ENCODE results near the gene FNBP1.
"Not testable (repeated sequence)": the region's sequence is repeated elsewhere in the genome, so short reads cannot be mapped to it uniquely, and the experiment has no call there.

FNBP1 gene

GRCh38 chr9:130017076-130017475 lies 25.9 kb downstream of the FNBP1 start:
- TF ChIP-seq Cebpa-rat (IDR thresholded peaks at IDR 0.05), result no peak
- Histone ChIP-seq H3K27ac (no peak overlapping the region), H3K4me3 (no peak overlapping the region), H3K4me2 (no peak overlapping the region), H3K9me3 (replicated peaks in 1 of 11) (peaks cover 8 to 17% (median 12%) of the 10 kb centered on the region in 11 experiments), H4K20me1 (peaks cover 0 to 98% (median 0%) of the 10 kb centered on the region in 11 experiments; a peak in 7 of 22 replicates), H3K36me3 (peaks cover 0 to 61% (median 6%) of the 10 kb centered on the region in 11 experiments; a peak in 10 of 22 replicates), H3K4me1 (peaks cover 0 to 26% (median 0%) of the 10 kb centered on the region in 10 experiments; a peak in 6 of 20 replicates), H3K27me3 (no peaks in the 10 kb centered on the region), H3K9ac (no peak overlapping the region)

GRCh38 chr9:130015353-130016019 lies 27.5 kb downstream of the FNBP1 start:
- no peak for TF ChIP-seq Cebpa-rat (IDR thresholded peaks at IDR 0.05)
- Histone ChIP-seq H3K36me3 (peaks cover 0 to 56% (median 6%) of the 10 kb centered on the region in 11 experiments; a peak in 10 of 22 replicates), H3K4me3 (no peak overlapping the region), H4K20me1 (peaks cover 0 to 98% (median 0%) of the 10 kb centered on the region in 11 experiments; a peak in 6 of 22 replicates), H3K27ac (no peak overlapping the region), H3K4me2 (no peak overlapping the region), H3K4me1 (peaks cover 0 to 19% (median 0%) of the 10 kb centered on the region in 10 experiments; a peak in 4 of 20 replicates), H3K9me3 (replicated peaks in 1 of 11) (peaks cover 8 to 24% (median 13%) of the 10 kb centered on the region in 11 experiments), H3K27me3 (no peaks in the 10 kb centered on the region), H3K9ac (no peak overlapping the region)

- peaks cover 0 to 98% (median 0%) of the 10 kb centered on the region in 11 experiments; a peak in 6 of 22 replicates for H4K20me1 ChIP-seq
These were observed 29.7 kb downstream of the FNBP1 start for GRCh38 chr9:130013326-130013725.

GRCh38 chr9:130010151-130010988 lies 32.6 kb downstream of the FNBP1 start:
- H3K36me3 ChIP-seq, result peaks cover 0 to 13% (median 0%) of the 10 kb centered on the region in 11 experiments; a peak in 4 of 22 replicates
- no peak for TF ChIP-seq Cebpa-rat (IDR thresholded peaks at IDR 0.05)
- H4K20me1 ChIP-seq, result peaks cover 0 to 100% (median 0%) of the 10 kb centered on the region in 11 experiments; a peak in 7 of 22 replicates
- peaks cover 0 to 9% (median 3%) of the 10 kb centered on the region in 11 experiments; a peak in 8 of 22 replicates for H3K9me3 ChIP-seq (replicated peaks in 1 of 11)
- no peak overlapping the region for H3K27ac ChIP-seq
- no peak overlapping the region for H3K4me3 ChIP-seq
- H3K4me1 ChIP-seq, result peaks cover 0 to 43% (median 6%) of the 10 kb centered on the region in 10 experiments; a peak in 9 of 20 replicates
- peak overlapping the region in 1 of 11 experiments; percentile 8; a peak in 1 of 22 replicates for H3K4me2 ChIP-seq
- no peaks in the 10 kb centered on the region for H3K27me3 ChIP-seq
- no peak overlapping the region for H3K9ac ChIP-seq

More at GRCh38 chr9:130013326-130013725, 29.7 kb downstream of the FNBP1 start:
- Histone ChIP-seq H3K4me3 (no peak overlapping the region), H3K9ac (no peak overlapping the region), H3K9me3 (replicated peaks in 1 of 11) (peaks cover 8 to 24% (median 13%) of the 10 kb centered on the region in 11 experiments), H3K4me1 (peaks cover 0 to 30% (median 0%) of the 10 kb centered on the region in 10 experiments; a peak in 4 of 20 replicates), H3K4me2 (no peak overlapping the region), H3K36me3 (peaks cover 0 to 37% (median 6%) of the 10 kb centered on the region in 11 experiments; a peak in 10 of 22 replicates), H3K27me3 (no peaks in the 10 kb centered on the region), H3K27ac (no peak overlapping the region)
- no peak for TF ChIP-seq Cebpa-rat (IDR thresholded peaks at IDR 0.05)

GRCh38 chr9:130009546-130009945 lies 33.4 kb downstream of the FNBP1 start:
- peaks cover 0 to 100% (median 0%) of the 10 kb centered on the region in 11 experiments; a peak in 7 of 22 replicates for H4K20me1 ChIP-seq
- H3K4me3 ChIP-seq; H3K27me3 ChIP-seq; H3K36me3 ChIP-seq; H3K9ac ChIP-seq; H3K27ac ChIP-seq; H3K9me3 ChIP-seq (replicated peaks in 1 of 11); H3K4me2 ChIP-seq: not testable (repeated sequence)
- H3K4me1 ChIP-seq, result peaks cover 0 to 43% (median 6%) of the 10 kb centered on the region in 10 experiments; a peak in 9 of 20 replicates

- Histone ChIP-seq H3K9ac (no peak overlapping the region), H3K4me1 (peaks cover 0 to 43% (median 6%) of the 10 kb centered on the region in 10 experiments; a peak in 9 of 20 replicates), H3K36me3 (peaks cover 0 to 12% (median 0%) of the 10 kb centered on the region in 11 experiments; a peak in 4 of 22 replicates), H3K27me3 (no peaks in the 10 kb centered on the region), H3K4me2 (no peak overlapping the region), H3K4me3 (no peak overlapping the region), H3K9me3 (replicated peaks in 1 of 11) (peaks cover 0 to 9% (median 3%) of the 10 kb centered on the region in 11 experiments; a peak in 7 of 22 replicates), H4K20me1 (peaks cover 0 to 100% (median 0%) of the 10 kb centered on the region in 11 experiments; a peak in 7 of 22 replicates), H3K27ac (no peak overlapping the region)
- no peak for TF ChIP-seq Cebpa-rat (IDR thresholded peaks at IDR 0.05)
These were observed 34.5 kb downstream of the FNBP1 start for GRCh38 chr9:130008538-130008937.

GRCh38 chr9:130006952-130007351 lies 36.0 kb downstream of the FNBP1 start:
- H3K4me3 ChIP-seq; H3K9ac ChIP-seq; H3K27ac ChIP-seq; H3K9me3 ChIP-seq (replicated peaks in 1 of 11); H3K27me3 ChIP-seq: not testable (repeated sequence)
- Histone ChIP-seq H3K4me2 (0 out of 22 replicates have a peak overlapping the region, but pooled peaks of 1 of the 11 experiments have one; percentile 37), H3K36me3 (peaks cover 0 to 27% (median 0%) of the 10 kb centered on the region in 11 experiments; a peak in 6 of 22 replicates), H4K20me1 (peaks cover 0 to 100% (median 0%) of the 10 kb centered on the region in 11 experiments; a peak in 7 of 22 replicates), H3K4me1 (peaks cover 0 to 43% (median 6%) of the 10 kb centered on the region in 10 experiments; a peak in 9 of 20 replicates)

- peaks cover 0 to 100% (median 0%) of the 10 kb centered on the region in 11 experiments; a peak in 7 of 22 replicates for H4K20me1 ChIP-seq
- H3K27ac ChIP-seq, result no peak overlapping the region
- no peaks in the 10 kb centered on the region for H3K27me3 ChIP-seq
- no peak overlapping the region for H3K9ac ChIP-seq
- peaks cover 0 to 25% (median 6%) of the 10 kb centered on the region in 10 experiments; a peak in 8 of 20 replicates for H3K4me1 ChIP-seq
- no peak overlapping the region for H3K4me3 ChIP-seq
- no peaks in the 10 kb centered on the region for H3K9me3 ChIP-seq (replicated peaks in 1 of 11)
- TF ChIP-seq Cebpa-rat (IDR thresholded peaks at IDR 0.05), result no peak
- H3K4me2 ChIP-seq, result no peak overlapping the region
- peaks cover 0 to 46% (median 0%) of the 10 kb centered on the region in 11 experiments; a peak in 6 of 22 replicates for H3K36me3 ChIP-seq
These were observed 38.9 kb downstream of the FNBP1 start for GRCh38 chr9:130003943-130004552.

Data from BLaER1 treated with 17β-estradiol and CSF1 and Interleukin-3, amounts not matched to agents 10 nM and 100 nM (cell line).